ENCODE measurements around the gene EYS. TPM values are rescaled to one million over a fixed set of nuclear protein-coding genes. Genes with fewer than 3 reads are reported as not detected.
"Not testable (repeated sequence)": the region's sequence is repeated elsewhere in the genome, so short reads cannot be mapped to it uniquely, and the experiment has no call there.

The EYS gene
- total RNA-seq, 1 donor from 2014 or later = 0.06 TPM

- no peak for TF ChIP-seq CTCF (conservative IDR thresholded peaks at IDR 0.05; ENCODE audit: low read depth, low read length)
- no peak for DNase-seq (ENCODE audit: low read depth)
- no peak overlapping the region for H3K4me3 ChIP-seq (ENCODE audit: low read depth, low read length)
These were observed 1961.2 kb downstream of the EYS start for GRCh38 chr6:63745784-63746183.

- TF ChIP-seq CTCF (conservative IDR thresholded peaks at IDR 0.05; ENCODE audit: low read depth, low read length) = no peak
- DNase-seq (ENCODE audit: low read depth) = no peak
- H3K4me3 ChIP-seq (ENCODE audit: low read depth, low read length) = no peak overlapping the region
These were observed 1962.2 kb downstream of the EYS start for GRCh38 chr6:63744810-63745209.

GRCh38 chr6:63743691-63744090 lies 1963.3 kb downstream of the EYS start:
- no peak for DNase-seq (ENCODE audit: low read depth)
- H3K4me3 ChIP-seq (ENCODE audit: low read depth, low read length) = no peak overlapping the region
- no peak for TF ChIP-seq CTCF (conservative IDR thresholded peaks at IDR 0.05; ENCODE audit: low read depth, low read length)

- no peak for TF ChIP-seq CTCF (conservative IDR thresholded peaks at IDR 0.05; ENCODE audit: low read depth, low read length)
- no peak overlapping the region for H3K4me3 ChIP-seq (ENCODE audit: low read depth, low read length)
- no peak for DNase-seq (ENCODE audit: low read depth)
These were observed 1965.0 kb downstream of the EYS start for GRCh38 chr6:63742060-63742459.

- DNase-seq (ENCODE audit: low read depth) = no peak
- TF ChIP-seq CTCF (conservative IDR thresholded peaks at IDR 0.05; ENCODE audit: low read depth, low read length) = no peak
- H3K4me3 ChIP-seq (ENCODE audit: low read depth, low read length) = no peak overlapping the region
These were observed 1966.3 kb downstream of the EYS start for GRCh38 chr6:63740709-63741108.

GRCh38 chr6:63739094-63739687 lies 1967.8 kb downstream of the EYS start:
- no peak for TF ChIP-seq CTCF (conservative IDR thresholded peaks at IDR 0.05; ENCODE audit: low read depth, low read length)
- H3K4me3 ChIP-seq (ENCODE audit: low read depth, low read length) = no peak overlapping the region
- DNase-seq (ENCODE audit: low read depth) = no peak

GRCh38 chr6:63738190-63738589 lies 1968.8 kb downstream of the EYS start:
- H3K4me3 ChIP-seq (ENCODE audit: low read depth, low read length); DNase-seq (ENCODE audit: low read depth): not testable (repeated sequence)

All from epithelial cell of proximal tubule (primary cell).